A673 (cell line): ENCODE results near the gene WNT4. TPM values are rescaled to one million over a fixed set of nuclear protein-coding genes. Genes with fewer than 3 reads are reported as not detected.

Source experiments
- BruUV-seq: library from RNA; stranded (reverse); fragments of 400-500 nt; replicated peaks from 2 replicates; lab custom pipeline; 2021; lab: Mats Ljungman, UMichigan
- CTCF ChIA-PET: fragments of 300-600 bp; sonication (Branson Sonifier 250); formaldehyde crosslinking; loops from one replicate; lab custom pipeline; 2022; ENCODE audit warnings: antibody characterized with exemption; lab: Charles Lee
- POLR2A ChIA-PET: fragments of 300-600 bp; sonication (Branson Sonifier 250); formaldehyde crosslinking; loops from one replicate; lab custom pipeline; 2022; ENCODE audit warnings: antibody characterized with exemption; ENCODE audit not compliant: low non-redundant PET; lab: Charles Lee
- DNase-seq: peaks from one replicate; pipeline ENCODE4 v3.0.0-alpha.2; 2015; ENCODE audit warnings: low spot score
- H3K27ac ChIP-seq: fragments of 200-600 bp; sonication (generic); 2 replicates; pipeline ENCODE4 v1.5.1; 2016; ENCODE audit warnings: mixed run types, low read depth, mild to moderate bottlenecking, mixed read lengths, antibody characterized with exemption, low read length; ENCODE audit not compliant: poor library complexity, severe bottlenecking
- H3K27me3 ChIP-seq: fragments of 200-600 bp; sonication (generic); replicated peaks from 2 replicates; pipeline ENCODE4 v1.6.1; 2017; ENCODE audit warnings: mixed run types, low read depth, mild to moderate bottlenecking, mixed read lengths, antibody characterized with exemption, low read length; ENCODE audit not compliant: insufficient read depth, poor library complexity
- H3K36me3 ChIP-seq: fragments of 200-600 bp; sonication (generic); 2 replicates; pipeline ENCODE4 v1.6.1; 2016; ENCODE audit warnings: mixed run types, mild to moderate bottlenecking, mixed read lengths, antibody characterized with exemption, low read length; ENCODE audit not compliant: insufficient read depth, poor library complexity, severe bottlenecking
- H3K4me1 ChIP-seq: fragments of 200-600 bp; sonication (generic); 2 replicates; pipeline ENCODE4 v1.6.1; 2017; ENCODE audit warnings: mixed run types, mild to moderate bottlenecking, mixed read lengths, antibody characterized with exemption, low read length; ENCODE audit not compliant: insufficient read depth, poor library complexity, severe bottlenecking
- H3K4me3 ChIP-seq: fragments of 200-600 bp; sonication (generic); 2 replicates; pipeline ENCODE4 v1.5.1; 2016; ENCODE audit warnings: low read depth, mixed run types, mild to moderate bottlenecking, mixed read lengths, low read length; ENCODE audit not compliant: poor library complexity, severe bottlenecking
- H3K9me3 ChIP-seq: fragments of 200-600 bp; sonication (generic); 2 replicates; pipeline ENCODE4 v1.6.1; 2016; ENCODE audit warnings: mixed run types, low read depth, mild to moderate bottlenecking, mixed read lengths, antibody characterized with exemption, low read length; ENCODE audit not compliant: poor library complexity, severe bottlenecking
- EZH2 ChIP-seq: fragments of 200-600 bp; sonication (generic); IDR thresholded peaks from 2 replicates; pipeline ENCODE4 v1.6.1; 2017; ENCODE audit warnings: borderline replicate concordance, low read depth, mild to moderate bottlenecking, mixed read lengths, antibody characterized with exemption, low read length; ENCODE audit not compliant: poor library complexity, severe bottlenecking
- intact Hi-C: fragments of 100-400 bp; cut with micrococcal nuclease; formaldehyde crosslinking; loops from one replicate; pipeline ENCODE4 v1.10.0; 2022; ENCODE audit not compliant: unreplicated experiment
- total RNA-seq: library from RNA; stranded (reverse); gene quantifications from 2 replicates; pipeline ENCODE4 v1.2.3, GENCODE V29; 2021
- TF ChIP-seq, protein P1 (sequence below): fragments of 300-800, 200-600 bp; sonication (generic); conservative IDR thresholded peaks from 2 replicates; pipeline ENCODE4 v1.5.1; 2017; ENCODE audit warnings: low read depth, mild to moderate bottlenecking, antibody characterized with exemption, low read length, moderate library complexity, mixed read lengths

Gene WNT4
- total RNA-seq, 1 experiment from 2014 or later, result not detected

GRCh38 chr1:22189619-22190018 lies 46.7 kb upstream of the WNT4 start:
- Histone ChIP-seq H3K4me1 (no peaks in the 10 kb centered on the region), H3K9me3 (no peaks in the 10 kb centered on the region), H3K36me3 (no peaks in the 10 kb centered on the region), H3K27me3 (peaks cover 13% of the 10 kb centered on the region), H3K4me3 (no peak overlapping the region), H3K27ac (no peak overlapping the region)
- TF ChIP-seq, protein P1, sequence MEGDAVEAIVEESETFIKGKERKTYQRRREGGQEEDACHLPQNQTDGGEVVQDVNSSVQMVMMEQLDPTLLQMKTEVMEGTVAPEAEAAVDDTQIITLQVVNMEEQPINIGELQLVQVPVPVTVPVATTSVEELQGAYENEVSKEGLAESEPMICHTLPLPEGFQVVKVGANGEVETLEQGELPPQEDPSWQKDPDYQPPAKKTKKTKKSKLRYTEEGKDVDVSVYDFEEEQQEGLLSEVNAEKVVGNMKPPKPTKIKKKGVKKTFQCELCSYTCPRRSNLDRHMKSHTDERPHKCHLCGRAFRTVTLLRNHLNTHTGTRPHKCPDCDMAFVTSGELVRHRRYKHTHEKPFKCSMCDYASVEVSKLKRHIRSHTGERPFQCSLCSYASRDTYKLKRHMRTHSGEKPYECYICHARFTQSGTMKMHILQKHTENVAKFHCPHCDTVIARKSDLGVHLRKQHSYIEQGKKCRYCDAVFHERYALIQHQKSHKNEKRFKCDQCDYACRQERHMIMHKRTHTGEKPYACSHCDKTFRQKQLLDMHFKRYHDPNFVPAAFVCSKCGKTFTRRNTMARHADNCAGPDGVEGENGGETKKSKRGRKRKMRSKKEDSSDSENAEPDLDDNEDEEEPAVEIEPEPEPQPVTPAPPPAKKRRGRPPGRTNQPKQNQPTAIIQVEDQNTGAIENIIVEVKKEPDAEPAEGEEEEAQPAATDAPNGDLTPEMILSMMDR, result no peak
- TF ChIP-seq EZH2, result no peak
- intact Hi-C loops, result no loop called here
- ChIA-PET POLR2A (no interaction called here), CTCF (no interaction called here)
- no peak for DNase-seq
- no TSS peak for BruUV-seq

DNA sequence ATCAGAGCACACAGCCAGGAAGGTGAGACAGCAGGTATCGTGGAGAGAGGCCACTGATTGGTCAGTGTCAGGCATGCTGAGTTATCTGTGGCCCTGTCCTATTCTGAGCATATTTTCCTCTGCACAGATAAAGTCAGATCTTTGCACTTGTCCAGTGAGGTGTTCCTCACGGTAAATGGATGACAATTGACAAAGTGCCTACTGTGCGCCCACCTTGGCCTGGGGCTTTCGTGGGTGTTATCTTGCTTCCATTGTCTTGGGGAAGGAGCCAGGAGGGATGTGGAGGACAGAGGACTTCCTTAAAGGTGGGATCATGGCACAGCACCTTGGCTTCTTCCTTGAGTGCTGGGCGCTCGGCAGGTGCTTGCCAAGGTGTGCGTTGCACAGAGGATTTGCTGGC lies 46.0 kb upstream of the WNT4 start:
- ChIA-PET POLR2A (no interaction called here), CTCF (no interaction called here)
- BruUV-seq, result no TSS peak

GRCh38 chr1:22188436-22188835 lies 45.5 kb upstream of the WNT4 start:
- no peaks in the 10 kb centered on the region for H3K9me3 ChIP-seq
- intact Hi-C loops, result no loop called here
- H3K4me3 ChIP-seq, result no peak overlapping the region
- no peaks in the 10 kb centered on the region for H3K36me3 ChIP-seq
- CTCF ChIA-PET, result no interaction called here
- BruUV-seq, result no TSS peak
- TF ChIP-seq EZH2, result no peak
- TF ChIP-seq, protein P1, result no peak
- no peak for DNase-seq
- H3K27ac ChIP-seq, result no peak overlapping the region
- H3K27me3 ChIP-seq, result peaks cover 24% of the 10 kb centered on the region
- no peaks in the 10 kb centered on the region for H3K4me1 ChIP-seq
- POLR2A ChIA-PET, result interaction anchor here (0.6 kb wide), 1 partner anchor 8 kb away, joined by 4 read pairs; no protein-coding TSS in a partner anchor

More for the DNA sequence above, 46.0 kb upstream of the WNT4 start:
- Histone ChIP-seq H3K4me3 (no peak overlapping the region), H3K27ac (no peak overlapping the region), H3K9me3 (no peaks in the 10 kb centered on the region), H3K4me1 (no peaks in the 10 kb centered on the region), H3K27me3 (peaks cover 19% of the 10 kb centered on the region), H3K36me3 (no peaks in the 10 kb centered on the region)
- no peak for DNase-seq
- no peak for TF ChIP-seq EZH2
- TF ChIP-seq, protein P1, result no peak
- intact Hi-C loops, result no loop called here
